ENCODE results near the gene ITIH1. TPM values are rescaled to one million over a fixed set of nuclear protein-coding genes. Genes with fewer than 3 reads are reported as not detected.

The ITIH1 gene
- total RNA-seq, 1 experiment from 2014 or later, result not detected

GRCh38 chr3:52805270-52806039, 28.1 kb downstream of the ITIH1 start:
- intact Hi-C loops (cut with micrococcal nuclease), result no loop called here

GRCh38 chr3:52809149-52809548, 31.8 kb downstream of the ITIH1 start:
- H3K4me3 ChIP-seq (ENCODE audit: low read length), result no peak overlapping the region
- no peak for DNase-seq
- H2AFZ ChIP-seq (ENCODE audit: low read length), result no peak overlapping the region
- H3K9me3 ChIP-seq (ENCODE audit: low read length), result no peaks in the 10 kb centered on the region
- H4K20me1 ChIP-seq (ENCODE audit: low read length), result no peaks in the 10 kb centered on the region
- no peaks in the 10 kb centered on the region for H3K27me3 ChIP-seq (ENCODE audit: low read length)
- H3K9ac ChIP-seq (ENCODE audit: low read length), result no peak overlapping the region
- H3K9me2 ChIP-seq (replicated peaks; ENCODE audit: low read length), result no peaks in the 10 kb centered on the region
- no peaks in the 10 kb centered on the region for H3K79me2 ChIP-seq (ENCODE audit: low read length)
- ChIA-PET POLR2A (ENCODE audit: unreplicated experiment) (no interaction called here), CTCF (no interaction called here)
- intact Hi-C loops (cut with micrococcal nuclease), result no loop called here
- H3K4me2 ChIP-seq (ENCODE audit: low read length), result no peak overlapping the region
- H3F3A ChIP-seq (ENCODE audit: low read length, unreplicated experiment), result no peaks in the 10 kb centered on the region
- H3K4me1 ChIP-seq (ENCODE audit: insufficient read depth, low read length), result no peaks in the 10 kb centered on the region
- no peak for ATAC-seq
- H3K36me3 ChIP-seq (ENCODE audit: low read depth, low read length), result no peaks in the 10 kb centered on the region
- H3K27ac ChIP-seq (ENCODE audit: low read length), result no peak overlapping the region
- no TSS peak for BruUV-seq (replicated peaks)
- TF ChIP-seq EZH2 (IDR thresholded peaks at IDR 0.05; ENCODE audit: low read length, unreplicated experiment) (no peak), EZH2phosphoT487 (IDR thresholded peaks at IDR 0.05; ENCODE audit: borderline replicate concordance, low read length) (no peak), CTCF (conservative IDR thresholded peaks at IDR 0.05; ENCODE audit: low read depth, low read length) (no peak)

More at GRCh38 chr3:52805270-52806039, 28.1 kb downstream of the ITIH1 start:
- Histone ChIP-seq H3K4me1 (ENCODE audit: insufficient read depth, low read length) (no peaks in the 10 kb centered on the region), H3K27me3 (ENCODE audit: low read length) (no peaks in the 10 kb centered on the region), H3K36me3 (ENCODE audit: low read depth, low read length) (no peaks in the 10 kb centered on the region), H3K79me2 (ENCODE audit: low read length) (no peaks in the 10 kb centered on the region), H3K27ac (ENCODE audit: low read length) (no peak overlapping the region), H3K9me2 (replicated peaks; ENCODE audit: low read length) (no peaks in the 10 kb centered on the region), H3K4me3 (ENCODE audit: low read length) (no peak overlapping the region), H3K9ac (ENCODE audit: low read length) (no peak overlapping the region), H3K9me3 (ENCODE audit: low read length) (no peaks in the 10 kb centered on the region), H3K4me2 (ENCODE audit: low read length) (no peak overlapping the region), H4K20me1 (ENCODE audit: low read length) (no peaks in the 10 kb centered on the region), H3F3A (ENCODE audit: low read length, unreplicated experiment) (no peaks in the 10 kb centered on the region), H2AFZ (ENCODE audit: low read length) (no peak overlapping the region)
- ChIA-PET POLR2A (ENCODE audit: unreplicated experiment) (no interaction called here), CTCF (interaction anchor here (0.6 kb wide), 1 partner anchor 151 kb away, joined by 9 read pairs; no protein-coding TSS in a partner anchor)
- no TSS peak for BruUV-seq (replicated peaks)
- ATAC-seq, result no peak
- no peak for DNase-seq
- TF ChIP-seq EZH2 (IDR thresholded peaks at IDR 0.05; ENCODE audit: low read length, unreplicated experiment), result no peak

- CTCF ChIA-PET, result no interaction called here
- no TSS peak for BruUV-seq (replicated peaks)
Observed at GRCh38 chr3:52809662-52810377, 32.4 kb downstream of the ITIH1 start.

More at GRCh38 chr3:52809662-52810377, 32.4 kb downstream of the ITIH1 start:
- Histone ChIP-seq H3K4me2 (ENCODE audit: low read length) (no peak overlapping the region), H3F3A (ENCODE audit: low read length, unreplicated experiment) (no peaks in the 10 kb centered on the region), H3K9me2 (replicated peaks; ENCODE audit: low read length) (no peaks in the 10 kb centered on the region), H3K4me3 (ENCODE audit: low read length) (no peak overlapping the region), H3K4me1 (ENCODE audit: insufficient read depth, low read length) (no peaks in the 10 kb centered on the region), H3K9ac (ENCODE audit: low read length) (no peak overlapping the region), H3K27ac (ENCODE audit: low read length) (no peak overlapping the region), H4K20me1 (ENCODE audit: low read length) (no peaks in the 10 kb centered on the region), H3K79me2 (ENCODE audit: low read length) (no peaks in the 10 kb centered on the region), H3K9me3 (ENCODE audit: low read length) (no peaks in the 10 kb centered on the region), H2AFZ (ENCODE audit: low read length) (no peak overlapping the region), H3K36me3 (ENCODE audit: low read depth, low read length) (no peaks in the 10 kb centered on the region), H3K27me3 (ENCODE audit: low read length) (no peaks in the 10 kb centered on the region)
- TF ChIP-seq EZH2phosphoT487 (IDR thresholded peaks at IDR 0.05; ENCODE audit: borderline replicate concordance, low read length) (no peak), EZH2 (IDR thresholded peaks at IDR 0.05; ENCODE audit: low read length, unreplicated experiment) (no peak), CTCF (conservative IDR thresholded peaks at IDR 0.05; ENCODE audit: low read depth, low read length) (no peak)
- ATAC-seq, result no peak
- DNase-seq, result no peak
- POLR2A ChIA-PET (ENCODE audit: unreplicated experiment), result no interaction called here
- intact Hi-C loops (cut with micrococcal nuclease), result no loop called here

All from PC-3 (cell line).